BJ (cell line): ENCODE data around the gene ANKRA2. TPM values are rescaled to one million over a fixed set of nuclear protein-coding genes. Genes with fewer than 3 reads are reported as not detected.

Experiments
- CTCF ChIA-PET: fragments of 350-600 bp; formaldehyde crosslinking; extraction: SDS; loops from one replicate; lab custom pipeline; 2021; ENCODE audit warnings: antibody characterized with exemption, inconsistent platforms; lab: Yijun Ruan, JAX
- POLR2A ChIA-PET: fragments of 300-600 bp; sonication (Branson Sonifier 250); formaldehyde crosslinking; extraction: SDS; loops from one replicate; lab custom pipeline; 2021; ENCODE audit warnings: antibody characterized with exemption; lab: Charles Lee
- DNase-seq: peaks from one replicate; pipeline ENCODE4 v3.0.0-alpha.2; 2011; ENCODE audit warnings: low read depth
- H3K27me3 ChIP-seq: 2 replicates; pipeline ENCODE4 v1.6.0; 2011; ENCODE audit warnings: low read length; ENCODE audit not compliant: control insufficient read depth, insufficient read depth
- H3K36me3 ChIP-seq: 2 replicates; pipeline ENCODE4 v1.5.1; 2011; ENCODE audit warnings: low read length; ENCODE audit not compliant: control insufficient read depth, insufficient read depth
- H3K4me3 ChIP-seq: 2 replicates; pipeline ENCODE4 v1.5.1; 2011; ENCODE audit warnings: low read depth, mild to moderate bottlenecking, control low read depth, low read length
- CTCF ChIP-seq: IDR thresholded peaks from 2 replicates; pipeline ENCODE4 v1.5.1; 2011; ENCODE audit warnings: low read depth, mild to moderate bottlenecking, control low read depth, inconsistent platforms, low read length, moderate library complexity; ENCODE audit not compliant: insufficient read depth
- polyA plus RNA-seq: library from polyadenylated mRNA; depleted of rRNA; stranded (reverse); fragments of >200 nt; gene quantifications from 2 replicates; pipeline ENCODE4 v1.2.3, GENCODE V29; 2011

The ANKRA2 gene
- polyA plus RNA-seq, 1 experiment, result 14.8 TPM

GRCh38 chr5:73565969-73566547, 619 bp upstream of the ANKRA2 start:
- ChIA-PET CTCF (interaction anchor here (1.3 kb wide), 1 partner anchor 11 kb away, joined by 6 read pairs; no protein-coding TSS in a partner anchor), POLR2A (no interaction called here)
- Histone ChIP-seq H3K27me3 (no peaks in the 10 kb centered on the region), H3K36me3 (0 out of 2 replicates have a peak, but pooled peaks cover 3% of the 10 kb centered on the region), H3K4me3 (peak overlapping the region; percentile 89)
- no peak for DNase-seq
- no peak for TF ChIP-seq CTCF

GRCh38 chr5:73564675-73565074, 764 bp downstream of the ANKRA2 start:
- POLR2A ChIA-PET, result no interaction called here
- CTCF ChIA-PET, result interaction anchor here (0.7 to 1.4 kb wide), 4 partner anchors 9 to 363 kb away, joined by 3 to 6 read pairs (median 4); no protein-coding TSS in a partner anchor
- DNase-seq, result no peak
- Histone ChIP-seq H3K36me3 (no peaks in the 10 kb centered on the region; the same call in 1 of the 2 replicates), H3K4me3 (peak overlapping the region; percentile 89), H3K27me3 (no peaks in the 10 kb centered on the region)
- TF ChIP-seq CTCF, result no peak

- no peaks in the 10 kb centered on the region for H3K27me3 ChIP-seq
- POLR2A ChIA-PET, result interaction anchor here (0.7 kb wide), 1 partner anchor 1371 kb away, joined by 8 read pairs; no protein-coding TSS in a partner anchor
- peak overlapping the region; percentile 89 for H3K4me3 ChIP-seq
- no peaks in the 10 kb centered on the region; the same call in 1 of the 2 replicates for H3K36me3 ChIP-seq
- TF ChIP-seq CTCF, result no peak
- CTCF ChIA-PET, result interaction anchor here (1.3 to 1.4 kb wide), 5 partner anchors 10 to 44 kb away, joined by 3 to 4 read pairs (median 3); no protein-coding TSS in a partner anchor
- DNase-seq, result no peak
Observed at GRCh38 chr5:73564018-73564417, 1.4 kb downstream of the ANKRA2 start.

- Histone ChIP-seq H3K36me3 (peaks cover 3% of the 10 kb centered on the region), H3K4me3 (no peak overlapping the region), H3K27me3 (no peaks in the 10 kb centered on the region)
- no peak for DNase-seq
- CTCF ChIA-PET, result interaction anchor here (1.0 to 1.5 kb wide), 2 partner anchors 22 to 234 kb away, joined by 3 to 5 read pairs; no protein-coding TSS in a partner anchor
- no peak for TF ChIP-seq CTCF
- POLR2A ChIA-PET, result interaction anchor here (0.6 kb wide), 1 partner anchor 631 kb away, joined by 3 read pairs; no protein-coding TSS in a partner anchor
Observed at GRCh38 chr5:73558950-73559349, 6.5 kb downstream of the ANKRA2 start.

- POLR2A ChIA-PET, result no interaction called here
- H3K36me3 ChIP-seq, result peaks cover 4% of the 10 kb centered on the region
- TF ChIP-seq CTCF, result no peak
- no peak overlapping the region for H3K4me3 ChIP-seq
- CTCF ChIA-PET, result no interaction called here
- H3K27me3 ChIP-seq, result no peaks in the 10 kb centered on the region
- no peak for DNase-seq
Observed at GRCh38 chr5:73552642-73553041, 12.8 kb downstream of the ANKRA2 start.
